NCI-H82 treated with DMSO at 0.1 percent for 48 hours (cell line): ENCODE results near the gene RPRML.
"Not testable (repeated sequence)": the region's sequence is repeated elsewhere in the genome, so short reads cannot be mapped to it uniquely, and the experiment has no call there.

Experiments
- DNase-seq: peaks from one replicate; lab custom pipeline; 2025; ENCODE audit not compliant: unreplicated experiment; lab: John Stamatoyannopoulos, UW

The RPRML gene

DNA sequence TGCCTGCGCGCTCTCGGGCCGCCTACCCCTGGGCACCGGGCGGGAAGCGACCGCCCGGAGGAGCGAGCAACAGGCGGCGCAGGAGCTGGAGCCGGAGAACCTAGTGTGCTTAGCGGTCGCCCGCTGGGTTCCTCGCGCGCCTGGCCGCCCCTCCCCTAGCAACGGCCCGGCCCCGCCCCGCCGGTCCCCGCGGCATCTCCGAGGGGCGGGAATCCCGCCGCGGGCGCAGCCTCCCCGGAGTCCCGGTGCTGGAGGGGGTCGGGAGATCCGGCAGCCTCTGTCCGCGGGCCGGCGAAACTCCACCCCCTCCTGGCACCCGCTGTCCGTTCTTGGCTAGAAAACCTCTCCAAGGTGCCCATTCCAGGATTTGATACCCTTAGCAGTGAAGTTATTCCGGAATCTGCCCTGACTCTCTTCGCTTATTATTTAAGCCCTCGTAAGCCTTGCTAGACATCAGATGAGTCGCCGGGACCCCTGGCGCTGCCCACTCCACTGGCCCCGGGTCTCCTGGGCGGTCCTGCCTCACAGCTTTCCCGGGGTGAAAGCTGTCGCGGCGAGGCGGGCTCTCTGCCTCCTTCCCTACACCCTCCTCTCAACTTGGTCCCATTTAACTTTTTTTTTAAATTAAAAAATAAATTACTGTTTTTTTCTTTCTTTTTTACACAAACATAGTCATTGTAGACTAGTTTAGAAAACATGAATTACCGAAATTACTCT is at the start of gene RPRML:
Gene RPRML (minus strand): TSS at position 107 of the 717 bp plus-strand sequence. CDS start 246 bp downstream, outside the sequence.
- DNase-seq: peak; percentile 42

DNA sequence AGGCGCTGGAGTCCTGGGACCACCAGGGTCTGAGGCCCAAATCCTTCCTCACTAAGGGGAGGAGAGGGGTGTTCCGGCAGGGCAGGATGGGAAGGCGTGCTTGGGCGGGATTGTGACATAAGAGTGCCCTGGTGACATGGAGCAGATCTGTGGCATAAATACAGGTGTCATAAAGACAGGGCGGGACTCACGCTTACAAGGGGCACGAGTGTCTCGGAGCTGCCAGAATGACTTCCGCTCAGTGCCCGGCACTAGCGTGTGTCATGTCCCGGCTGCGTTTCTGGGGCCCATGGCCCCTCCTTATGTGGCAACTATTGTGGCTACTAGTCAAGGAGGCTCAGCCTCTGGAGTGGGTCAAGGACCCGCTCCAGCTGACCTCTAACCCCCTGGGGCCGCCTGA is 37.9 kb upstream of the RPRML start:
- DNase-seq: not testable (repeated sequence)

DNA sequence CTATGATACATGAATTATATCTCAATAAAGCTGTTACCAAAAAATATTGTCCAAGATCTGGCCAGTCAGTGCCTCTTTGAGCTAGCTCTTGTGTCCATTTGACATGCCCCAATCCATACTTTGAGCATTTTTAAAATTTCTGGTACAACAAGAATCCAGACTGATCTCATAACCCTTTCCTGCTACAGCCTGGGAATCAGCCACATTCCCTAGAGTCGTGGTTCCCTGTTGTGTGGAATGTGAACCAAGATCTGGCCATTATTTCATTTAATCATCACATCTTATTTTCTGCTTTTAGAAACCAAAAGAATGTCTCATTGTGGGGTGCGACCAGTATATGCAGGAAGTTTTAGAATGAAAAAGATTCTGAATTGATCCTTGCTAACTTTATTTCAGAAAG is 34.3 kb upstream of the RPRML start:
- no peak for DNase-seq

DNA sequence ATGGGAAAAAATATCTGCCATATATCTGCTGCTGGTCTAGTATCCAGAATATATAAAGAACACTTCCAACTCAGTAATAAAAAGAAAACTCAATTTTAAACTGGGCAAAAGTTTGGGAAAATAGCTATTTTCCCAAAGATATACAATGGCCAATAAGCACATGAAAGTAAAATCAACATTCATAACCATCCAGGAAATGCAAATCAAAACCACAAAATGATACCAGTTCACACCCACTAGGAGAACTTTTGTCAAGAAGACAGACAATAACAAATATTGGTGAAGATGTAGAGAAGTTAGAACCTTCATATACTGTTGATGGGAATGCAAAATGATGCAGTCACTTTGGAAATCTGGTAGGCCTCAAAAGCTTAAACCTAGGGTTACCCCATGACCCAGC is 33.4 kb upstream of the RPRML start:
- DNase-seq: no peak

DNA sequence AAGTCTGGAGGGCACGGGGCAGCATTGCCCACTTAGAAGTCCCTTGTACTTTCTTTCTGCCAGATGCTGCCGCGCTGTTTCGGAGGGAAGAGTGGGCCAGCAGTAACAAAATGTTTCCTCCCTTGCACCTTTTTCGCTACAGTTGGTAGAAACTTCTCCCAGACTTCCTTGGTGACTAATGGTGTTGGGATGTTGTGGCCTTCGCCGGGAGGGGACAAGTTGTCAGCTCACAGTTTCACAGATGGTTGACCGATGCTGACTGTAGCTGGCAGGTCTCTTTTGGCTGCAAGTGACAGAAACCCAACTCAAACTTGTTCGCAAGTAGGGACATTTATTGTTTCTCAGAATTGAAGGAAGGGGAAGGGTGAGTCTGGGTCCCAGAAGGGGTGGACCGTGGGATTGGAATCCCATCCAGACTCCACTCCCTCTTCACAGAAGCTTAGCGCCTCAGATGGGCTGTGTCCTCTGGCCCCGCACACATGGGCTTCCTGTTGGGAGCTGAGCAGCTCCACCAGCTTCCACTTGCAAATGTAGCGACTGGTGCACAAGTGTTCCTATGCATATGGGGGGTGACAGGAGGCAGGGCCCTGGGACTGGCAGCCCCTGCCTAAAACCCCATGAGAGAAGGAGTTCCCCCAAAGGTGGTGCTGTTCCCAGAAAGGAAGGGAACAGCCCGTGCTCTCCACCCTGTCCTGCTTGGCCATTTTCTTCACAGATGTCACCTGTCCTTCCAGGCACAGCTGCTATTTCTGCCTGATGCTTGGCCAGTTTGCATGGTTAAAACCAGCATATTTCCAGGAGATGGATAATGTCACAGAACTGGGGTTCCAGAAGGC is 30.9 kb upstream of the RPRML start:
- no peak for DNase-seq

DNA sequence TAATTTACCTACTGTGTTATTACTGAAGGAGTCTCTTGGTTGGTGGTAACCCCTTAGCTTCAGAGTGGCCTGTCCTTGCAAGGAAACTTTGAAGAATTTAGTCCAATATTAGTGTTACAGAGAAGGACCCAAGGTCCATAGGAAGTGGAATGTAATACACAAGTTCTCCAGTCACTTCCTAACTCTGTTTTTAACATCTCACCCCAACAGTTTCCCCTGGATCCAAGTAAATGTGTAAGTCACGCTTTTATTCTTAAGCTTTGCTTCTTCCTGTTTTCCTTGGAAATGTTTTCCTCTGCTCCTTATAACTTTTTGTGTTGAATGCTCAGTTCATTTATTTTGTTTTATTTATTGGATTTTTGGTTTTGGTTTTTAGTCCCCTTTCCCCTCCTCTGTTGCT is 25.9 kb upstream of the RPRML start:
- DNase-seq: no peak

DNA sequence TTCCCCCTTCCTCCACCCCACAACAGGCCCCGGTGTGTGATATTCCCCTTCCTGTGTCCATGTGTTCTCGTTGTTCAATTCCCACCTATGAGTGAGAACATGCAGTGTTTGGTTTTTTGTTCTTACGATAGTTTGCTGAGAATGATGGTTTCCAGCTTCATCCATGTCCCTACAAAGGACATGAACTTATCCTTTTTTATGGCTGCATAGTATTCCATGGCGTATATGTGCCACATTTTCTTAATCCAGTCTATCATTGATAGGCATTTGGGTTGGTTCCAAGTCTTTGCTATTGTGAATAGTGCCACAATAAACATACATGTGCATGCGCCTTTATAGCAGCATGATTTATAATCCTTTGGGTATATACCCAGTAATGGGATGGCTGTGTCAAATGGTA is 24.8 kb upstream of the RPRML start:
- not testable (repeated sequence) for DNase-seq

DNA sequence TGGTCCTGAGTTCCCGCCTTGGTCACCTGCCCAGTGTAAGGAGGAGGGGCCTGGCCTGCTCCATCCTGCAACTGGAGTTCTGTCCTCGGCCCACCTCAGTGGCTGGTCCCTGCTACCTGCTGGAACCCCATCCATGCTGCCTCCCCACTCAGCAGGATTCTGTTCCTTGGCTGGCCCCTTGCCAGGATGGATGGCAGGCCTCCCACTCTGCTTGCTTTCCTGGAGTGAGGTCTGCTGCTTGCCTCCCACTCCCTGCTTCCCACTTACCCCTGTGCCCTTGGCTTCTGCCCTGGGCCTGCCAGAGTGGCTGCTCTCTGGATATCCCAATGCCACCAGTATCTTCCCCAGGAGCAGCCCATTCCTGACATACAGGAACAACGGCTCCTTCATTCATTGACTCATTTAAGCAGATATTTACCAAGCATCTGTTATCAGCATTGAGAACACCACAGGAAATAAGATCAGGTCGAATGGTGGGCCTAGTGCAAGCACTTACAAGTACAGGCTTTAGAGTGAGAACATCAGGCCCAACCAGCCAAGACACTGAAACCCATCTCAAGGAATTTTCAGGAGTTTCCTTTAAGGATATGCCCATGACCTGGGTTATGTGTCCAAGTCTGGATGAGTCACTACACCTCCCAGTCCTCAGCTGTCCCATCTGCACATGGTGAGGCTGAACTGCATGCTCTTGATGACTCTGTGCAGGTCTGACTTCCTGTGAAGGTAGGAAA is 17.0 kb upstream of the RPRML start:
- DNase-seq: no peak

DNA sequence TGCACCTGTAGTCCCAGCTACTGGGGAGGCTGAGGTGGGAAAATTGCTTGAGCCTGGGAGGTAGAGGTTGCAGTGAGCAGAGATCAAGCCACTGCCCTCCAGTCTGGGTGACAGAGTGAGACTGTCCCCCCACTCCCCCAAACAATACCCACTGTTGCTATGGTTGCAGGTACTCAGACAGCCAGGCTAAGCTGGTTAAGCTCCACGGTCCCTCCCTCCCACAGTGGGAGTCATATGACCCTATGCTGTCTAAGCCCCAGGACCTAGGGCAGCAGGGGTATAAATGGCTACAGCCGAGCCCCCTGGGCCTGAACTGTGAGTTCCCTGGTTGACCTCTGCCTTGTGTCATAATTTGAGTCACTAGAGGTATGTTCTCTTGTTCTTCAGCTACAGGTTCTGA is 15.9 kb upstream of the RPRML start:
- DNase-seq: peak; percentile 54

DNA sequence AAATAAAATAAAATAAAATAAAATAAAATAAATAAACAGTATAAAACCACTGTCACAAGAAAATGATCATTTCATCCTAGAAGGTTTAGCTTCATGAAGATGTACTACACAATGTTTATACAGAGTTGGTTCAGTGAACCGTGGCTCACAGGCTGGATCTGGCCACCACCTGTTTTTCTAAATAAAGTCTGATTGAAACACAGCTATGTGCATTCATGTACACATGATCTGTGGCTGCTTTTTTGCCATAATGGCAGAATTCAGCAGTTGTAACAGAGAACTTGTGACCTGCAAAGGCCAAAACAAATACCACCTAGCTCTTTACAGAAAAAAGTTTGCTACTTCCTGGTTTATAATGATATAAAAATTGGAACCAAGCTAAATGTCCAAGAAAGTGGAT is 12.6 kb upstream of the RPRML start:
- no peak for DNase-seq

DNA sequence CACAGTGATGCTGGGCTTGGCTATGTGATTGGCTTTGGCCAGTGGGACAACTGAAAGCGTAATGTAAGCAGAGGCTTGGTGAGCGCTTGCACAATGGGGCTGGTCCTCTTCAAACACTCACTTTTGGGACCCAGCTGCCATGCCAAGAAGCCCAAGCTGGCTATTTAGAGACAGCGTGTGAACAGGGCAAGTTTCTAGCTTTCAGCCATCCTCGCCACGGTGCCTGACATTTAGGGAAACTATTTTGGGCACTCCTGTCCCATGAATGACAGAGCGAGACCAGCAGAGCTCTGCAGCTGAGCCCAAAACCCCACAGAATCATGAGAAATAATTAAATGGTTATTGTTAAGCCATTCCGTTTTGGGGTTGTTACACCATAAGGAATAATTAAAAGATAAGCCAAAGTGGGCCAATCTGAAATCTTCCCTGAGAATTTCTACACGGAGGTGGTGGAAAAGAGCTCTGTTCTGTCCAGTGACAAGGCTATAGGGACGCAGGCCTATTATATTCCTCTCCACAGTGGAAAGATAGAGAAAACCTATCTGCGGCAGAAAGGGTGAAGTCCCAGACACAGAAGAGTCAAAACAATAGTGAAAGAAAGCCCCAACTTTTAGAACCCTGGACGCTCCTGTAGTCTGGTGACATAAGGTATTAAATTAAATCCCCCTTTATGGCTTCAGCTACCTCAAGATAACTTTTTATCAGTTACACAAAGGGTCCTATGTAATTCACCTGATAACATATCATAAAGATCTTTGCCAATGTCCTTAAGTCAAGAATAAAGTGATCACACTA is 10.8 kb upstream of the RPRML start:
- no peak for DNase-seq

DNA sequence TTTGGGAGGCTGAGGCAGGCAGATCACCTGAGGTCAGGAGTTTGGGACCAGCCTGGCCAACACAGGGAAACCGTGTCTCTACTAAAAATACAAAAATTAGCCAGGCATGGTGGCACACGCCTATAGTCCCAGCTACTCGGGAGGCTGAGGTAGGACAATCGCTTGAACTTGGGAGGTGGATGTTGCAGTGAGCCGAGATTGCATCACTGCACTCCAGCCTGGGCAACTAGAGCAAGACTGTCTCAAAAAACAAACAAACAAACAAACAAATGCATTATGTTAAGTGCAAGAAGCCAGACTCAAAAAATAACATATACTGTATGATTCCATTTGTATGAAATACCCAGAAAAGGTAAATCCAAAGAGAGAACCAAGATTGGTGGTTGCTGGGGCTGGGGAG is 8.9 kb upstream of the RPRML start:
- not testable (repeated sequence) for DNase-seq

DNA sequence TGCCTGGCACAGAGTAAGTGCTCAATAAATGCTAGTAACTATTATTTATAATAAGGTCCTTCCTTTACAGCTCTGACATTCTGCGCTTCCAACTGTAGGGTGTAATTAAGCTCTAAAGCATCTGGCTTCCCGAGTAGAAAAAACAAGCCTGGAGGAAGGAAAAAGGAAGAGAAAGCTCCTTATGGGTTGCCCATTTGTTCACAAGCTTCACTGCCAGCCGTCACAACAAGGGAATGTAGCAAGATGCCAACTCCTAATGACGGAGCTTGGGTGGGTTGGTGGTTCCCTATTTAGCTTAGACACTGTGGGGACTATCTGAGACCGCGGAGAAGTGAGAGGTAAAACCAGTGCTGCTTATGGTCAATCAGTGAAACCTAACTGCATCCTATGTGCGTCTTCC is 7.3 kb upstream of the RPRML start:
- no peak for DNase-seq

DNA sequence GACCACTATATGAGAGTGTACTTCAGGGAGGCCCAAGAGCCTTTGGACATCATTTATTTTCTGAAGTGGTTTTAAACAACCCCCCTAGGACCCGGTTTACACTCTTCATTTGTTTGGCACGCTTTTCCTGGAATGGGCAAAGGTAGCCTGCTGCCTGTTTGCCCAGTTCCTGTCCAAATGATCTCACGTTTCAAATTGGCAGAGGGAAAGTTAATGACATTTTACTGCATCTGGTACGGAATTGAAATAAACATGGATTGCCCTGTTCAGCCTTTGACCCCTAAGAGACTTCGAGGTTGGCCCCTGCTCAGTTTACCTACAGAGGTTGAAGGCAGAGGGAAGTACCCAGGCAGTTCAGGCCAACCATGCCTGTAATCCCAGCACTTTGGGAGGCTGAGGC is 5.8 kb upstream of the RPRML start:
- DNase-seq: no peak

DNA sequence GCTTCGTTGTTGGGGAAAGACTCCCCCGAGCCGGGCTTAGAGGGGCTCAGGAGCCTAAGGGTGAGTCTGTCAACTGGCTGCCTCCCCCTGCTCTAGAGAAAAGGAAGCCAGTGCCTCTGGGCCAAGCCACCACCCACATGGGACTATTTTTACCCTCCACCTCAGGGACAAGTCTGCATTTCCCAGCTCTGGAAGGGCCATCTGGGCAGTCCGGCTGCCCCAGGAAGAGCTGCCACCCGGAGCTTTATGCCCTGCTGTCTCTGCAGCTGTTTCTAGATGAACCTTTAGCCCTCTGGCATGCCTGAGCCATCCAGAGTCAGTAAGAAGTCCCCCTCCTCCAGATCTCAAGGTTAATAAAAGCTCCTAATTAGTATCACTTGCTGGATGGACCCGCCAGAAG is 5.3 kb upstream of the RPRML start:
- no peak for DNase-seq

DNA sequence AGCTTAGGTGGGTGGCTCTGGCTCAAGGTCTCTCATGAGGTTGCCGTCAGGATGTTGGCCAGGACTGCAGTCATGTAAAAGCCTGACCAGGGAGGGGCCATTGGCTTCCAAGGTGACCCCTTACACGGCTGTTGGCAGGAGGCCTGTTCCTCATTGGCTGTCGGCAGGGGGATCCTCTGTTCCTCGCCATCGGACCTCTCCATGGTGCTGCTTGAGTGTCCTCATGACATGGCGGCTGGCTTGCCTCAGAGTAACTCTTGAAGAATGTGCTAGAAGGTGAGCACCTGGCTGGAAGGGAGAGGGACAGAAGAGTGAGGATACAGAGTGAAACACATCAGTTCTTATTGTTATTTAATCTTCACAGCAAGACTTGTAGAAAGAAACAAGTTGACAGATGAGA is 4.7 kb upstream of the RPRML start:
- DNase-seq: no peak

DNA sequence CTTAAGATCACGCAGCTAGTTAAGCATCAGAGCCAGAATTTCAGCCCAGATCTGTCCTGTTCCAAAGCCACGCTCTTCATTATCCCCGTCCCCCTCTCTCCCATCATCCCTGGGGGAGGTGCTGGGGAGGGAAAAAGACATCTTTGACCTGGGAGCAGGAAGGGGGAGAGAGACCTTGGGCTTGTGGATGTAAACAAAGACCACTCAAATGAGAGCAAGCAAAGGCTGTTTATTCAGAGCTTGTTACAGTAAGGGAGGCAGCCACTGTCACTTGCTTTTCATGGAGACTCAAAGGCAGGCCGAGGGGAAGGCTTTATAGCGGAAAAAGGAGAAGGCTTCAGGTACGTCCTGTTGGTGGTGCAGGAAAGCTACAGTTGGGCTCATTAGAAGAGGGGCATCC is 3.5 kb upstream of the RPRML start:
- no peak for DNase-seq

DNA sequence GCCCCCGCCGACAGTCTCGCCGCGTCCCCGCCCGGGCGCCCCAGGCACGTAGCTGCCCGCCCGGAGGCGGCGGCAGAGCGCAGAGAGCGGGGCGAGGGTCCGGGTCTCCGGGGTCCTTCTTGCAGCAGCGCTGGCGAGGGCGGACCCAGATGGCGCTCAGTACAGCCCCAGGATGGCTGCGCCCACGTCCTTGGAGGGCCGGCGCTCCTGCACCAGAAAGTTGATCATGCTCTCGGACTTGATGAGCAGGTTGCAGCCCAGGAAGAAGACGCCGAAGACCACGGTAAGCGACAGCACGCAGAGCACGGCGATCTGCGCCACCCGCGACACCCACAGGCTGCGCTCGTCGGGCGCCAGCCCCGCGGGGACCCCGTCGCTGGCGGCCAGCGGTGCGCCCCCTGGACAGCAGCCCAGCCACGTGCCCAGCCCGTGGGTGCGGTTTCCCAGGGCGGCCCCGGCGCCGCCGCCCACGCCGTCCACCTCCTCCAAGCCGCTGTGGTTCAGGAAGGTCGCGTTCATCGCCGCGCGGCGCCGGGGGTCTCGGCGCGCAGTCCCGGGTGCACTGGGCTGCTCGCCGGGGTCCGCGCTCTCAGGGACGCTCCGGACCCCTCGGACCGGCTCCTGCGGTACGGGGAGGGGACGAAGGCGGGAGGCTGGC is 435 bp downstream of the RPRML start:
- DNase-seq: no peak

DNA sequence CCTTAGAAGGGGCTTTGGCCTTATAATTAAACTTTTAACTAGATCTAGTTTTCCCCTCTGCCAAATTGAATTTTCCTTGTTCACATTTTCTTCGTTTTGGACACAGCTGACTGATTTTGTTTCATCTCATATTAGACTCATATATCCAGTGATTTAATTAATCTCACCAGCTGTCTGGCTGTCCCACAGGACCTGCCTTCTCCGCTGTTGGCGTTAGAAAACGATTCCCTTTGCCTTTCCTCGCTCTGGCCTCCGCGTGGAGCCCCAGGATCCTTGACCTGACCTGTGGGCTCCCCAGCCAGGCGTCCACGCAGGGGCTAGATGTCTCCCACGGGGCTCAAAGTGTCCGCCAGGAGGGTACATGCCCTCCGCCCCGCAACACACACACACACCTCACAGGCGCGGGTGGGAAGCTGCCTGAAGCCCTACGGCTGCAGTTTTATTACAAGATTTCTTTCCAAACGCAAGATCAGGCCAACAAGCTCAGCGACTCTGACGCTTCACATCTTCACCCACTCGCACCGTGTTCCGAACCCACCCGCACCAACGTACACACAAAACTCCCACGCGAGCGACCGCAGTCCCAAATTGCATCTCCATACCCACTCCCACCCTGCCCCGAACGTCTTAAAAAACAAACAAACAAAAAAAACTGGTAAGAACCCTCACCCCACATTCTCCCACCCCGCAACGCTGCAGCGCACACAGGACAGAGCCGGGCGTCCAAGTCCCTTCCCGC is 1.1 kb downstream of the RPRML start:
- DNase-seq: no peak

DNA sequence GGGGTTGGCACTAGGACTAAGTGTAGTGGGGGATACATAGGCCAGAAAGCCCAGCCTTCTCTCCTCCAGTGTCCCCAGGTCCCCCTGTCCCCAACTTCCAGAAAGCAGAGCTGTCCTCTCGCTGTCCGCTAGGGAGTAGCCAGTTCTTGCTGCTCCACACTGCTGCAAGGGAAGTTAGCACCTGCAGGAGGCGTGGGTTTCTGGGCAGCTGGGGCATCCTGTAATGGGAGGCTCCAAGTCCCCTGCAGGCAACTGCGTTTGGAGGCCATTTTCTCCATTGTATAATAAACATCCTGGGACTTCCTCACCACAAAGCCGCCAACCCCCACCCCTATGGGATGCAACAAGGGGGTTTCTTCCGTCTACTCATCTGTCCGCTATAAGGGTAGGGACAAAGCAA is 1.7 kb downstream of the RPRML start:
- peak; percentile 13 for DNase-seq
